HEK293T (cell line): ENCODE results near the gene NIN.

Experiments used
- ARNT ChIP-seq: fragments of 450-650 bp; IDR thresholded peaks from 2 replicates; pipeline ENCODE4 v1.6.1; 2017; ENCODE audit warnings: mild to moderate bottlenecking
- BHLHE40 ChIP-seq: fragments of 450-650 bp; IDR thresholded peaks from 2 replicates; pipeline ENCODE4 v1.6.1; 2016; ENCODE audit warnings: mild to moderate bottlenecking, moderate library complexity, borderline replicate concordance
- FOXA1 ChIP-seq: fragments of 450-650 bp; IDR thresholded peaks from 2 replicates; pipeline ENCODE4 v1.6.1; 2016; ENCODE audit warnings: mild to moderate bottlenecking
- FOXM1 ChIP-seq: fragments of 450-650 bp; IDR thresholded peaks from 2 replicates; pipeline ENCODE4 v1.6.1; 2017; ENCODE audit warnings: mild to moderate bottlenecking, borderline replicate concordance
- HDGF ChIP-seq: fragments of 450-650 bp; IDR thresholded peaks from 2 replicates; pipeline ENCODE4 v1.6.1; 2017; ENCODE audit warnings: antibody characterized with exemption, borderline replicate concordance
- NFRKB ChIP-seq: fragments of 450-650 bp; IDR thresholded peaks from 2 replicates; pipeline ENCODE4 v1.6.1; 2016; ENCODE audit warnings: mild to moderate bottlenecking, moderate library complexity
- SP1 ChIP-seq: fragments of 450-650 bp; IDR thresholded peaks from 2 replicates; pipeline ENCODE4 v1.6.1; 2017
- SUZ12 ChIP-seq: fragments of 450-650 bp; IDR thresholded peaks from 2 replicates; pipeline ENCODE4 v1.6.1; 2016; ENCODE audit warnings: mild to moderate bottlenecking
- TARDBP ChIP-seq: fragments of 450-650 bp; IDR thresholded peaks from 2 replicates; pipeline ENCODE4 v1.6.1; 2016
- ZNF384 ChIP-seq: fragments of 450-650 bp; IDR thresholded peaks from 2 replicates; pipeline ENCODE4 v1.6.1; 2016

DNA sequence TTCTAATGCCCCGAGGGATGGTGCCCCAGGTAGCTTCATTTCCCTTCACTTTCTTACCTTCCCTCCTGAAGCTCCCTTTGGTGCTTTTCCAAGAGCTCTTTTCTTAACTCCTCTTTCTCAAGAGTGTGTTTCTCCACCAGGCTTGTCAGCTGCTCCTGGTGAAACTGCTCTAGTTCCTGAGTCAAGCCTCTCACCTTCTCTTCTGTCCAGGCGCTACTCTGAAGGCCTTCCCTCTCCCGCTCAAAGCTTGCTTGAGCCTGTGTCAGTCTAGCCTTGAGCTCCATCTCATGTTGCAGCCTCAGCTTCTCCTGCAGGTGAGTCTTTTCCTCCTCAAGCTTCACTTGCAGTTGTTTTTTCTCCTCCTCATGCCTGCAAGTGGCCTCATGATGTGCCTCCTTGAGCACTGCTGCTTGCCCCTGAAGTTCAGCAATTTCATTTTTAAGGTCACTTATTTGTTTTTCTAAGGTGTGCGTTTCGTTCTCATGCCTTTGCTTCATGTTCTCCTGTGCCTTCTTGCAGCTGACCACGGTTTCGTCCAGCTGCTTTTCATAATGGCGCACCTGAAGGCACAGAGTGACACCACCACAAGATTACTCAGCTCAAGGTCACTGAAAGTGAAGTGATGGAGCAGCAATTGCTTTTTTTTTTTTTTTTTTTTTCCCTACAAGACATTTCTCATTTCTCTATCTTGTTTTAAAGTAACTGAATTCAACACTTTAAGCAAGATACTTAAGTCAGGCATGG is 71.0 kb downstream of the NIN start:
- TF ChIP-seq ZNF384 = no peak
- TF ChIP-seq BHLHE40 = no peak
- TF ChIP-seq HDGF = no peak
- TF ChIP-seq ARNT = no peak
- TF ChIP-seq NFRKB = no peak
- TF ChIP-seq FOXA1 = no peak
- TF ChIP-seq SUZ12 = no peak
- no peak for TF ChIP-seq FOXM1
- no peak for TF ChIP-seq SP1
- no peak for TF ChIP-seq TARDBP
